Fibroblast of lung (primary cell): ENCODE measurements around the gene NPIPA8. TPM values are rescaled to one million over a fixed set of nuclear protein-coding genes. Genes with fewer than 3 reads are reported as not detected.
"Not testable (repeated sequence)": the region's sequence is repeated elsewhere in the genome, so short reads cannot be mapped to it uniquely, and the experiment has no call there.

ENCODE experiments used
- DNase-seq, 2 donors: peaks; one replicate each; pipeline versions ENCODE4 v3.0.0 to v3.0.0-alpha.2; 2010; ENCODE audit warnings: low read depth in 2 of 2
- H2AFZ ChIP-seq: 2 replicates; pipeline ENCODE4 v1.5.1; 2012; ENCODE audit warnings: low read length, control low read depth, inconsistent platforms
- H3K27ac ChIP-seq: 2 replicates; pipeline ENCODE4 v1.5.1; 2011; ENCODE audit warnings: low read length, control low read depth; ENCODE audit not compliant: insufficient read depth
- H3K27me3 ChIP-seq: 2 replicates; pipeline ENCODE4 v1.5.1; 2011; ENCODE audit warnings: mild to moderate bottlenecking, low read length; ENCODE audit not compliant: control insufficient read depth, insufficient read depth
- H3K36me3 ChIP-seq: 2 replicates; pipeline ENCODE4 v1.5.1; 2011; ENCODE audit warnings: low read length; ENCODE audit not compliant: control insufficient read depth, insufficient read depth
- H3K4me1 ChIP-seq: 2 replicates; pipeline ENCODE4 v1.5.1; 2011; ENCODE audit warnings: low read length; ENCODE audit not compliant: control insufficient read depth, insufficient read depth; ENCODE audit errors: extremely low read depth
- H3K4me2 ChIP-seq: 2 replicates; pipeline ENCODE4 v1.5.1; 2011; ENCODE audit warnings: low read length, control low read depth; ENCODE audit not compliant: insufficient read depth; ENCODE audit errors: extremely low read depth
- H3K4me3 ChIP-seq, 4 experiments: fragments of 200-600 bp in 1 of 4; sonication (generic) in 1 of 4; replicated peaks in 1 of 4; 2 replicates each; pipeline ENCODE4 v1.5.1; 2011 to 2016; ENCODE audit warnings: low read length in 4 of 4, low read depth in 3 of 4, mild to moderate bottlenecking in 3 of 4, control low read depth in 2 of 4, inconsistent platforms in 1 of 4, mixed read lengths in 1 of 4; ENCODE audit not compliant: insufficient read depth in 1 of 4; ENCODE audit errors: control extremely low read depth in 1 of 4
- H3K79me2 ChIP-seq: 2 replicates; pipeline ENCODE4 v1.5.1; 2012; ENCODE audit warnings: mild to moderate bottlenecking, low read length, inconsistent platforms; ENCODE audit not compliant: control insufficient read depth, insufficient read depth
- H3K9ac ChIP-seq: 2 replicates; pipeline ENCODE4 v1.5.1; 2011; ENCODE audit warnings: mild to moderate bottlenecking, low read length, control low read depth; ENCODE audit not compliant: insufficient read depth
- H3K9me3 ChIP-seq: 2 replicates; pipeline ENCODE4 v1.5.1; 2012; ENCODE audit warnings: low read depth, low read length; ENCODE audit not compliant: control insufficient read depth, insufficient read depth
- H4K20me1 ChIP-seq: 2 replicates; pipeline ENCODE4 v1.5.1; 2011; ENCODE audit warnings: low read length; ENCODE audit not compliant: control insufficient read depth, insufficient read depth; ENCODE audit errors: extremely low read depth
- polyA plus RNA-seq, 2 donors: library from polyadenylated mRNA; depleted of rRNA in 1 of 2; stranded (reverse) in 1 of 2; unstranded in 1 of 2; fragments of >200 nt; gene quantifications; 2 replicates each; pipeline ENCODE4 v1.2.1, GENCODE V29; 2011 to 2012; ENCODE audit warnings: missing spikeins in 1 of 2
- total RNA-seq: library from RNA; depleted of rRNA; stranded (reverse); fragments of >200 nt; gene quantifications from 2 replicates; pipeline ENCODE4 v1.2.1, GENCODE V29; 2014

The NPIPA8 gene
- total and polyA plus RNA-seq, 2 donors (not counting 1 experiment from before 2014, with no cell fraction given) = 2.9 TPM; not detected in 1

DNA sequence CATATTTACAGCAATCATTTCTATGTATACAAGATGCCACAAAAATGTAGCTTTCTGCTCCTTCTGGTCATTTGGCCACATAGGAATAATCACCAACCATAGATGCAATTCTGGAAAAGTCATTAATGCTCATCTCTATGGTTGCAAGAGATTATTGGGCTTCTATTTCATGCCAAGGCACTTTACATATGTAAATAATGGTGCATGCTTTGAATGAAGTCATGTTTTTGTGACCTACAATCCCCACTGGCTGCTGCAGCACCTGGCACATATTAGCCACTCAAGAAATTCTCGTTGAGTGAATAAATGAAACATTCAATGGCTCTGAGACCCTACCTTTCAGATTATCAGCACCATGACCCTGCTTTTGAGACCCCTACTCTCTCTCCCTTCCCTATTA is 50.2 kb downstream of the NPIPA8 start:
- not testable (repeated sequence) for H3K36me3 ChIP-seq

DNA sequence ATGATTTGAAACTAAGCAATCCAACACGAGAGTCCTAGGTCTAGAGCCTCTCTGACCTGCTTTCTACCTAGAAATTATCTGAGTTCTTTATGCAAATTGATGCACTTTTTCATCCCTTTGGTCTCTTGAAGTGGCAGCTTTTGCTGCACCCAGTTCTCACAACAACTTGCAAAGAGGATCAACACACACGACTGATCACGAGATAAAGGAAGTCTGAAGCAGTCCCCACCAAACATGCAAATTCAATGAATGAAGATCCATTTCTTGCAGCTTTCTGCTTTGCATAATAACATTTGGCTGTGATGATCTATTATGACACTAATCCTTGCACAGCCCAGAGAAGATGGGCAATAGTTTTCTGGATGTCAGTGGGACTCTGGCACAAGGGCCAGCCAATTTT is 56.2 kb downstream of the NPIPA8 start:
- not testable (repeated sequence) for H2AFZ ChIP-seq, H3K4me3 ChIP-seq, H3K9me3 ChIP-seq, H4K20me1 ChIP-seq, DNase-seq, H3K9ac ChIP-seq, H3K4me1 ChIP-seq, H3K4me2 ChIP-seq, H3K79me2 ChIP-seq, H3K27me3 ChIP-seq, H3K36me3 ChIP-seq, H3K27ac ChIP-seq

More for the DNA sequence above, 50.2 kb downstream of the NPIPA8 start:
- H3K9ac ChIP-seq, H4K20me1 ChIP-seq, H3K4me3 ChIP-seq, H2AFZ ChIP-seq, DNase-seq, H3K4me1 ChIP-seq, H3K9me3 ChIP-seq, H3K79me2 ChIP-seq, H3K27ac ChIP-seq, H3K27me3 ChIP-seq, H3K4me2 ChIP-seq: not testable (repeated sequence)

DNA sequence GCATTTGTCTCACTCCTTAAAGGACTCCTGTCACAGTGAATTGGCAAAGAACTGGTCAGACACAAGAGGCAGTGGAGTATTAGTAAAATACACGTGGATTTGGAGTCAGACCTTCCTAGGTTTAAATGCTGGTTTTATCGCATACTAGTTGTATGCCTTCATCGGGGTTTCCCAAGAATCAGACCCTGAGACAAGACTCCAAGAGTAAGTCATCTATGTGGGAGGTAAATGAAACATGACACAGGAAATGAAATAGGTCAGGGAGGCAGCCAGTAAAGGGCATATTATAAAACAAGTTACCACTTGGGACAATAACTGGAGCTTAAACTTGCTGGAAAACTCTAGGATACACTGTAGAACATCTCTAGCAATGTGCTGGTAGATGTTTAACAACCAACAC is 59.8 kb downstream of the NPIPA8 start:
- not testable (repeated sequence) for H3K4me2 ChIP-seq, H4K20me1 ChIP-seq, H2AFZ ChIP-seq, H3K9ac ChIP-seq, H3K79me2 ChIP-seq, DNase-seq, H3K4me3 ChIP-seq, H3K27ac ChIP-seq, H3K4me1 ChIP-seq, H3K36me3 ChIP-seq, H3K9me3 ChIP-seq, H3K27me3 ChIP-seq

DNA sequence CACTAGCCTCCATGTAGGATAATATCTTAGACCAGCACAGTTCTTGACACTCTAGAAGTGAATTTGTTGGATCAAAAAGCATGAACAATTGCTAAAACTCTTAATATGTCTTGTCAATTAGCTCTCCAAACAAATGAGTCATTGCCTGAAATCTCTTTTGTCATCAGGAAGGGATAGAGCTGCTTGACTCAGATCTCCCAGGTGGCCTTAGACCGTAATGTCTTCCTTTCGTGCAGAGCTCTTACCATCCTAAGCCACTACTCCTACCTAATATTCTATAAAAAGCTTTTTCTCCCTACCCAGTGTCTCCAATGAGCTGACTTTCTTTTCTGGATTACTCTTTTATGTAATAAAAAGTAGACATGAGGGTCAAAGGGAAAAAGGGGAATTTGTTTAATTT is 66.4 kb downstream of the NPIPA8 start:
- H3K4me3 ChIP-seq, DNase-seq, H3K9me3 ChIP-seq, H3K4me2 ChIP-seq, H2AFZ ChIP-seq, H3K79me2 ChIP-seq, H3K9ac ChIP-seq, H4K20me1 ChIP-seq, H3K27me3 ChIP-seq, H3K27ac ChIP-seq, H3K4me1 ChIP-seq, H3K36me3 ChIP-seq: not testable (repeated sequence)

Other genes starting within 250 kb of the NPIPA8 start
- 88.9 and 186 TPM in 2 replicates for gene NOMO2, start 225.4 kb upstream of the NPIPA8 start, total RNA-seq
- gene NOMO2, start 225.4 kb upstream of the NPIPA8 start, polyA plus RNA-seq = 69.6 and 120 TPM in 2 replicates